T-helper 2 cell treated with Interferon-gamma antibody and Interleukin-4, amounts not matched to agents 100 ng/mL and 5 ng/mL, for 36 hours (primary cell): Measurements from ENCODE around the gene SCN9A. TPM values are rescaled to one million over a fixed set of nuclear protein-coding genes. Genes with fewer than 3 reads are reported as not detected.

ENCODE experiments used
- intact Hi-C: fragments of 100-400 bp; cut with micrococcal nuclease; formaldehyde crosslinking; loops from one replicate; pipeline ENCODE4 v1.15.1; 2023
- total RNA-seq: library from RNA; stranded (reverse); gene quantifications from 2 replicates; pipeline ENCODE4 v1.2.3, GENCODE V29; 2022

The SCN9A gene
- total RNA-seq, 1 donor from 2014 or later: 2.7 TPM

DNA sequence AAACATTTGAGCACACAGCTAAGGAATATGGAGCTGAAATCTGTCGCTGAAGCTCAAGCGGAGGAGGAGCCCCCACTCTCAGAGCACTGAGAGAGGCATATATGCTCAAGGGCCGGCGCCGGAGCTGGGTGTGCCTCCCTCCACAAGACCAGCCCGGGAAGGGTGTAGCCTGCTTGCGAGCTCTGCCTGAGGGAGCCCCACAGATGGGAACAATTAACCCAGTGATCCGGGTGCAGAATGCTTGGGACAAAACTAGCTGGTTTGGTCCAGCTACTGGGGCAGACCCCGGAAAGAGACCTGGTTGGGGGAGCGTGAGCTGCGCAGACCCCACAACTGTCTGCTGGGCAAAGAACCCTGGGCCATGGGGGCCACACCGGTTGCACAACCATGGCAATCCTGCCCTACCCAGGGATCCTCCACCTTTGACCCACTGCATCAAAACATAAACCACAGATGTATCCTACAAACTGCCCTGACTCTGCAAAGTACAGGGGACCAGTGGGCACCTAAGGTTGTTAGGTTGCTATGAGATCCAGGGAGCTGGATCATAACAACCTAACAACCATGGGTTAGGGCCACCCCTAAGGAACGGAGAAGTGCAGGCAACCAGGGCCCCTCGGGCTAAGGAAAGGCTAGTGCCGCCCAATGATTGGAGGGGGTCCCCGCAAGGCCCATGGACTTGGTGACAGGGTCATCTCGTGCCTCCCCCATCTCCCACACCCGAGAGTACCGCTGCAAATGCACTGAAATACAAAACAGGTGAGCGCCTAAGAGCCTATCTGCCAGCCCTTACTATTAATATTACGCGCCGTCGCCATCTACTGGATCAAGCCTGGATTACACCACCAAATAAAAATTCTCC is 194.6 kb downstream of the SCN9A start:
- intact Hi-C loops: loop anchor here (1.0 kb wide), 1 partner anchor 227 kb away; no protein-coding TSS in a partner anchor

DNA sequence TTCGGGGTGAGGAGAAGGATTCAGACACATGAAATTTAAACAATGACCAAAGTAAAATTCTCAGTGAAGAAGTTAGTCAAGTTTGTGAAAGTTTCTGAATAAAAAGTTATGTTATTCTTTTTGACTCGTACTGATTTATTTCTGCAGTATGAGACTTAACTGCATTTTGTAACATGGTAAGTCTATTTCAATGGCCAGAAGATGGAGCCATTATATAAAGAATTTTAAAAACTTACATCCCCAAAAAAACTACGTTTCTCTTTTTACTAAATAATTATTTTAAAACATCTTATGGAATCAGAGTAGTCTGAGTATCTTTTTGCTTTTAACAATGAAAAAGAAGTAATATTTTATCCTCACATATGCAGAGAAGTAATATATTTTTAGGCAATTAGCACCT is 196.5 kb downstream of the SCN9A start:
- intact Hi-C loops: no loop called here

- intact Hi-C loops: no loop called here
Observed at GRCh38 chr2:166173263-166173662, 202.5 kb downstream of the SCN9A start.

GRCh38 chr2:166171216-166171615 is 204.5 kb downstream of the SCN9A start:
- intact Hi-C loops: no loop called here

- intact Hi-C loops: no loop called here
Observed at GRCh38 chr2:166170356-166170755, 205.4 kb downstream of the SCN9A start.

- intact Hi-C loops: no loop called here
Observed at GRCh38 chr2:166167449-166167848, 208.3 kb downstream of the SCN9A start.

GRCh38 chr2:166163775-166164174 is 212.0 kb downstream of the SCN9A start:
- intact Hi-C loops: no loop called here

GRCh38 chr2:166158546-166158945 is 217.2 kb downstream of the SCN9A start:
- intact Hi-C loops: no loop called here

DNA sequence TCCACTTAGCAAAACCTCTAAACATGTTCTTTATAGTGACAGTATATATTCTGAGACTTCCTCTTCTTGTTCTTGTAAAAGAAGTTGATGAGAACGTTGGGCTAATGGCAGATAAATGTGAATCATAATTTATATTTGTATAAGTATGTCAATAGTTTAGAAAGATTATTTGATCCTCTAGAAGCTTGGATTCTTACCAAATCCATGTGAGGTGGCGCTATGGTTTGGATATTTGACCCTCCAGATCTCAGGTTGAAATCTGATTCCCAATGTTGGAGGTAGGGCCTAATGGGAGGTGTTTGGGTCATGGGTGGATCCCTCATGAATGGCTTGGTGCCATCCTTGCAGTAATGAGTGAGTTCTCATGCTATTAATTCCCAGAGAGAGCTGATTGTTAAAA is 218.2 kb downstream of the SCN9A start:
- intact Hi-C loops: no loop called here

DNA sequence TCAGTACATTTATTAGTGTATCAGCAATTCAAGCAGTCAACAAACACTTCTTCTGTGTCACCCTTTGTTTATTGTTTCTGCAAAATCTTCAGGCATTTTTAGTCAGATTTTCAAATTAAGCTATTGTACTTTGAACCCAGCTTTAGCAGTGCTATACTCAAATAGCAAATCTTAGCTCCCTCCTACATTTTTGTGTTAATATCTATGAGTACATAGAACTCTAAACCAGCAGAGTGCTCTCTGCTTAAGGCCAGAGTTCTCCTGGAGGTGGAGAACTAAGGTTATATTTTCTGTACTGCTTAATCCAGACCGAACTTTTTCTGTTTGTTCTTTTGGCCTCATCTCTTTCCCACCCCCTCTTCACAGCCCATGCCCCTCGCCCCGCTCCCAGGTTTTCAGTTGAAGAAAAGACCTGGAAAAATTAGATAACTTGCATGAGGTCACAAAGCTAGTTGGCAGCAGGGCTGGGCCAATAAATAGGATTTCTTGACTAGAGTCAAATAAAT is 218.7 kb downstream of the SCN9A start:
- intact Hi-C loops: no loop called here

GRCh38 chr2:166155589-166155988 is 220.2 kb downstream of the SCN9A start:
- intact Hi-C loops: no loop called here

- intact Hi-C loops: no loop called here
Observed at GRCh38 chr2:166154685-166155338, 220.9 kb downstream of the SCN9A start.

DNA sequence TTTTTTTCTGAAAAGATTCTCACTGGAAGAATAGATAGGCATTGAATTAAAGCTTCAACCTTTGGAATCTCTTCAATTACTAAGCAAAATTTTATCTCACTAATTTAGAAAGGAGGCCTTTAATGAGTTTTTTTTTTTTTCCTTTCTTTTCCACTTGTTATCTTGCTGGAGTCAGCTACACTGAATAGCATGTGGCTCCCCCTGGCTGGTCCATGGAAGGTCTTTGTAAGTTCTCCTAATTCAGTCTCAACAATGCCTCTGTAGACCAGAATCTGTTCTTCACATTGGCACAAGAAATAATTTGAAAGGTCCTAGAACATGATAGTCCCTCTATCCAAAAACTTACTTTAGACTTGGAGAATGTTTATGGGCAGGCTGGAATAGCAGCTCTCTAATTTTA is 223.7 kb downstream of the SCN9A start:
- intact Hi-C loops: no loop called here

- intact Hi-C loops: no loop called here
Observed at GRCh38 chr2:166148500-166149400, 227.0 kb downstream of the SCN9A start.

DNA sequence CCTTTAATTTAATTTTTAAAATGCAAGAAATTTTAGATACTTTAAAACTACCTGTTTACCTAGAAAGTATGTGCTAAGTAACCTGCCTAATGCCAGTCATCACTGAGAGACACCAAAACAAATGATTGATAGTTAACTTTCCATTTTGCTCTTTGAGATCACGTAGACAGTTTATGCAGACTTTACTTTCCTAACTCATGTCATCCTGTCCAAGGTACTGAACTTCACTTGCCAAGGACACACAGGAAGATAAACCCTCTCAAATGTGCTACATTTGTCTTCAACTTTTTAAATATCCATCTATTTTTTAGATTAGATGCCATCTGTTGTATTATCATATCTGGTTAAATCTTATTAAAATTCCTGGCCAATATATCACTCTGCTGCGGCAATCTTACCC is 227.9 kb downstream of the SCN9A start:
- intact Hi-C loops: no loop called here

Other genes starting within 250 kb of the SCN9A start
- not detected in 2 replicates for gene SCN1A, start 247.9 kb downstream of the SCN9A start, total RNA-seq
- not detected in 2 replicates for gene SCN7A, start 118.3 kb upstream of the SCN9A start, total RNA-seq